H1 (cell line): Measurements from ENCODE around the gene PCDHGA11. TPM values are rescaled to one million over a fixed set of nuclear protein-coding genes. Genes with fewer than 3 reads are reported as not detected.
A peak's percentile ranks its signal among the peaks of the same experiment; 100 is the strongest.
"Not testable (repeated sequence)": the region's sequence is repeated elsewhere in the genome, so short reads cannot be mapped to it uniquely, and the experiment has no call there.

Source experiments
- CTCF ChIA-PET: fragments of 300-600 bp; sonication (Branson Sonifier 250); formaldehyde crosslinking; loops from one replicate; lab custom pipeline; 2021; ENCODE audit not compliant: partially characterized antibody; lab: Charles Lee
- POLR2A ChIA-PET: fragments of 300-600 bp; sonication (Branson Sonifier 250); formaldehyde crosslinking; loops from one replicate; lab custom pipeline; 2021; ENCODE audit warnings: inconsistent platforms; ENCODE audit not compliant: partially characterized antibody; lab: Charles Lee
- DNase-seq, 2 experiments: peaks; one replicate each; pipeline versions ENCODE4 v3.0.0 to v3.0.0-alpha.2; 2010 to 2022; ENCODE audit warnings: low spot score in 2 of 2, low read depth in 1 of 2, mixed read lengths in 1 of 2
- FAIRE-seq: peaks from 2 replicates; lab custom pipeline; 2011; peaks lifted over from hg19 to GRCh38; lab: Jason Lieb, UNC
- H2AFZ ChIP-seq: 2 replicates; pipeline ENCODE4 v1.8.1; 2012; ENCODE audit warnings: low read length, inconsistent platforms
- H2AK5ac ChIP-seq: 2 replicates; pipeline ENCODE4 v1.6.1; 2013; ENCODE audit warnings: low read depth, low read length
- H2BK120ac ChIP-seq: replicated peaks from 2 replicates; pipeline ENCODE3; 2013; ENCODE audit warnings: low read depth, low read length, inconsistent platforms
- H2BK12ac ChIP-seq: 2 replicates; pipeline ENCODE4 v1.6.1; 2013; ENCODE audit warnings: low read depth, low read length
- H2BK15ac ChIP-seq: 2 replicates; pipeline ENCODE4 v1.6.1; 2013; ENCODE audit warnings: low read length
- H2BK20ac ChIP-seq: 2 replicates; pipeline ENCODE4 v1.6.1; 2013; ENCODE audit warnings: low read length
- H2BK5ac ChIP-seq: 2 replicates; pipeline ENCODE4 v1.6.1; 2013; ENCODE audit warnings: low read depth, low read length
- H3K14ac ChIP-seq: 2 replicates; pipeline ENCODE4 v1.6.1; 2013; ENCODE audit warnings: inconsistent platforms; ENCODE audit not compliant: insufficient read length
- H3K18ac ChIP-seq: 2 replicates; pipeline ENCODE4 v1.6.1; 2013; ENCODE audit warnings: low read length; ENCODE audit errors: extremely low read depth
- H3K23ac ChIP-seq: 2 replicates; pipeline ENCODE4 v1.6.1; 2013; ENCODE audit warnings: inconsistent platforms; ENCODE audit not compliant: insufficient read length
- H3K23me2 ChIP-seq: 2 replicates; pipeline ENCODE4 v1.6.1; 2013; ENCODE audit warnings: low read depth, low read length
- H3K27ac ChIP-seq: 2 replicates; pipeline ENCODE4 v1.6.1; 2011; ENCODE audit warnings: low read depth, low read length, inconsistent platforms
- H3K27me3 ChIP-seq, 4 experiments: replicated peaks in 1 of 4; 1 replicate in 1 of 4; 2 replicates in 3 of 4; pipeline versions ENCODE4 v1.6.1 to v1.8.1; 2011 to 2013; ENCODE audit warnings: low read length in 3 of 4, mild to moderate bottlenecking in 3 of 4, inconsistent platforms in 2 of 4, mixed read lengths in 2 of 4, moderate library complexity in 1 of 4; ENCODE audit not compliant: control insufficient read depth in 3 of 4, insufficient read depth in 3 of 4; ENCODE audit errors: extremely low read depth in 1 of 4
- H3K36me3 ChIP-seq, 4 experiments: 2 replicates each; pipeline versions ENCODE4 v1.6.1 to v1.8.1; 2011 to 2013; ENCODE audit warnings: mild to moderate bottlenecking in 4 of 4, low read length in 3 of 4, moderate library complexity in 2 of 4, control low read depth in 1 of 4, inconsistent platforms in 1 of 4; ENCODE audit not compliant: insufficient read depth in 4 of 4, control insufficient read depth in 2 of 4
- H3K4ac ChIP-seq: replicated peaks from 2 replicates; pipeline ENCODE3; 2013; ENCODE audit warnings: low read length, low read depth, mixed read lengths, inconsistent platforms; ENCODE audit not compliant: insufficient read length
- H3K4me1 ChIP-seq, 4 experiments: replicated peaks in 1 of 4; 1 replicate in 1 of 4; 2 replicates in 3 of 4; pipeline versions ENCODE4 v1.6.1 to v1.8.1; 2011 to 2013; ENCODE audit warnings: low read length in 3 of 4, inconsistent platforms in 2 of 4, mixed read lengths in 1 of 4; ENCODE audit not compliant: insufficient read depth in 4 of 4, control insufficient read depth in 3 of 4
- H3K4me2 ChIP-seq, 2 experiments: 2 replicates each; pipeline versions ENCODE4 v1.6.1 to v1.8.1; 2011 to 2013; ENCODE audit warnings: low read depth in 2 of 2, low read length in 2 of 2, control low read depth in 1 of 2, inconsistent platforms in 1 of 2, mild to moderate bottlenecking in 1 of 2; ENCODE audit not compliant: insufficient read depth in 1 of 2
- H3K4me3 ChIP-seq, 4 experiments: fragments of 200-600, 300-600 bp in 1 of 4; sonication (generic), shearing (Covaris generic), sonication (Bioruptor Twin) in 1 of 4; 2 replicates each; pipeline versions ENCODE4 v1.5.1 to v1.8.1; 2011 to 2016; ENCODE audit warnings: low read length in 4 of 4, low read depth in 3 of 4, control low read depth in 2 of 4, inconsistent platforms in 2 of 4, mild to moderate bottlenecking in 2 of 4, mixed read lengths in 1 of 4, moderate library complexity in 1 of 4; ENCODE audit not compliant: insufficient read depth in 2 of 4; ENCODE audit errors: extremely low read depth in 1 of 4
- H3K56ac ChIP-seq: replicated peaks from 2 replicates; pipeline ENCODE3; 2013; ENCODE audit warnings: low read depth, mild to moderate bottlenecking, mixed read lengths, low read length, inconsistent platforms; ENCODE audit not compliant: insufficient read length
- H3K79me1 ChIP-seq: 2 replicates; pipeline ENCODE4 v1.6.1; 2013; ENCODE audit warnings: low read depth, low read length, control low read depth
- H3K79me2 ChIP-seq, 2 experiments: 2 replicates each; pipeline versions ENCODE4 v1.6.1 to v1.8.1; 2012 to 2013; ENCODE audit warnings: low read length in 2 of 2, mild to moderate bottlenecking in 2 of 2, inconsistent platforms in 1 of 2; ENCODE audit not compliant: insufficient read depth in 2 of 2, control insufficient read depth in 1 of 2
- H3K9ac ChIP-seq, 4 experiments: replicated peaks in 1 of 4; 1 replicate in 1 of 4; 2 replicates in 3 of 4; pipeline versions ENCODE4 v1.6.1 to v1.8.1; 2011 to 2013; ENCODE audit warnings: low read depth in 3 of 4, low read length in 3 of 4, control low read depth in 2 of 4, mild to moderate bottlenecking in 2 of 4, moderate library complexity in 2 of 4, inconsistent platforms in 1 of 4; ENCODE audit errors: extremely low read depth in 1 of 4
- H3K9me3 ChIP-seq, 2 experiments: 2 replicates each; pipeline versions ENCODE4 v1.6.1 to v1.8.1; 2012 to 2013; ENCODE audit warnings: mild to moderate bottlenecking in 2 of 2, moderate library complexity in 2 of 2, control low read depth in 1 of 2, inconsistent platforms in 1 of 2, low read depth in 1 of 2, low read length in 1 of 2, mixed read lengths in 1 of 2; ENCODE audit not compliant: insufficient read depth in 2 of 2
- H4K20me1 ChIP-seq, 2 experiments: replicated peaks in 1 of 2; 2 replicates each; pipeline versions ENCODE3 to v1.8.1; 2011 to 2013; ENCODE audit warnings: inconsistent platforms in 2 of 2, low read length in 2 of 2, mild to moderate bottlenecking in 1 of 2; ENCODE audit not compliant: insufficient read depth in 2 of 2, control insufficient read depth in 1 of 2
- H4K5ac ChIP-seq: 2 replicates; pipeline ENCODE4 v1.6.1; 2013; ENCODE audit warnings: low read length, low read depth, mixed read lengths, inconsistent platforms; ENCODE audit not compliant: insufficient read length
- H4K8ac ChIP-seq: 2 replicates; pipeline ENCODE4 v1.8.0; 2013; ENCODE audit warnings: mild to moderate bottlenecking, moderate library complexity, low read length, inconsistent platforms; ENCODE audit not compliant: insufficient read depth; ENCODE audit errors: extremely low read depth
- H4K91ac ChIP-seq: replicated peaks from 2 replicates; pipeline ENCODE3; 2013; ENCODE audit warnings: low read length, mixed read lengths, inconsistent platforms; ENCODE audit not compliant: insufficient read length
- KDM4A ChIP-seq: IDR thresholded peaks from one replicate; pipeline ENCODE4 v1.7.1; 2012; ENCODE audit warnings: low read depth, mild to moderate bottlenecking, moderate library complexity, low read length, inconsistent platforms; ENCODE audit not compliant: severe bottlenecking
- NRF1 ChIP-seq: IDR thresholded peaks from 2 replicates; pipeline ENCODE4 v1.6.1; 2011; ENCODE audit warnings: mild to moderate bottlenecking, low read depth, low read length, improper control_type of control experiment
- PHF8 ChIP-seq: fragments of 200-600 bp; sonication (generic); conservative IDR thresholded peaks from 2 replicates; pipeline ENCODE4 v1.7.1; 2012; ENCODE audit warnings: low read depth, mild to moderate bottlenecking, inconsistent platforms, low read length, moderate library complexity
- RAD21 ChIP-seq, 2 experiments: IDR thresholded peaks in 1 of 2; conservative IDR thresholded peaks in 1 of 2; 2 replicates each; pipeline ENCODE4 v1.6.1; 2011; ENCODE audit warnings: low read depth in 2 of 2, low read length in 2 of 2, improper control_type of control experiment in 1 of 2, inconsistent platforms in 1 of 2, mild to moderate bottlenecking in 1 of 2, moderate library complexity in 1 of 2
- WGBS, 2 experiments: shearing (Covaris generic) in 1 of 2; methylation state at CpG; one replicate each; pipeline versions ENCODE4 v1.1.6 to v1.1.7; 2013 to 2015; ENCODE audit warnings: low lambda C conversion rate in 2 of 2, mixed read lengths in 2 of 2, inconsistent platforms in 1 of 2, low coverage in 1 of 2, missing lambda C conversion rate in 1 of 2; ENCODE audit not compliant: insufficient replicate concordance in 2 of 2, insufficient coverage in 1 of 2, insufficient read length in 1 of 2; ENCODE audit errors: extremely low coverage in 1 of 2, missing lambda C conversion rate in 1 of 2; 5-methylcytosine and 5-hydroxymethylcytosine counted together
- polyA plus RNA-seq, 7 experiments: library from polyadenylated mRNA; depleted of rRNA in 3 of 7; stranded (reverse) in 5 of 7; unstranded in 2 of 7; fragments of >200 nt in 5 of 7; fragments of 200-250 nt in 2 of 7; gene quantifications; 1 replicate in 5 of 7; 2 replicates in 1 of 7; 4 replicates in 1 of 7; pipeline versions ENCODE4 v1.2.1 to v1.2.3, GENCODE V29; 2011 to 2013; ENCODE audit warnings: missing spikeins in 2 of 7, mixed read lengths in 2 of 7
- total RNA-seq: library from RNA; stranded (reverse); fragmentation: NEBNext Ultra II Directional; extraction: Animal tissue kit (Norgen Biotek cat#: 25700); gene quantifications from 2 replicates; pipeline ENCODE4 v1.2.1, GENCODE V29; 2021
- TF ChIP-seq, protein P1 (sequence below), 3 experiments: IDR thresholded peaks; 1 replicate in 2 of 3; 2 replicates in 1 of 3; pipeline versions ENCODE4 v1.5.1 to v1.6.1; 2011; ENCODE audit warnings: low read length in 3 of 3, mild to moderate bottlenecking in 3 of 3, inconsistent platforms in 2 of 3, low read depth in 1 of 3, moderate library complexity in 1 of 3; ENCODE audit not compliant: insufficient read depth in 1 of 3; ENCODE audit errors: control extremely low read depth in 1 of 3

The PCDHGA11 gene
- total and polyA plus RNA-seq, 2 of the 8 experiments (the other 6 are each of a cell fraction or from before 2014, with no cell fraction given) = 2.2 to 8.2 TPM

DNA sequence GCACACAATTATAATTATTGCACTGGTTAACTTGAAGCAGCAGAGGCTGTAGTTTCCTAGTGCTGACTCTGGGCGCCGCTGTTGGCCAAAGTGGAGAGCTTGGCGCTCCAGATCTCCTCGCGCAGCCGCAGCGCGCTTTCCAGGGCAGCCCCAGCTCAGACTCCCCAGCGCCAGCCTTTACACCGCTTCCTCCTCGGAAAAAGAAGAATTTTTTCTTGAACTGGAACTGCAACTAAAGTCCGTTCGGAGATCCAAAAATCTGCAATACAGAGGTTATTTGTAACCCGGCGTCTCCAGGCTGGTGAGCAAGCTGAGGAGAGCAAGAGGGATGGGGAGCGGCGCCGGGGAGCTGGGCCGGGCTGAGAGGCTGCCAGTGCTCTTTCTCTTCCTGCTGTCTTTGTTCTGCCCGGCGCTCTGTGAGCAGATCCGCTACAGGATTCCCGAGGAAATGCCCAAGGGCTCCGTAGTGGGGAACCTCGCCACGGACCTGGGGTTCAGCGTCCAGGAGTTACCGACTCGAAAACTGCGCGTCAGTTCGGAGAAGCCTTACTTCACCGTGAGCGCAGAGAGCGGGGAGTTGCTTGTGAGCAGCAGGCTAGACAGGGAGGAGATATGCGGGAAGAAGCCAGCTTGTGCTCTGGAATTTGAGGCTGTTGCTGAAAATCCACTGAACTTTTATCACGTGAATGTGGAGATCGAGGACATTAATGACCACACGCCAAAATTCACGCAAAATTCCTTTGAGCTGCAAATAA lies 33.1 kb upstream of the PCDHGA11 start, which contains the start of gene PCDHGB4:
PCDHGB4 (plus strand) TSS at position 142 of the 755 bp plus-strand sequence; CDS start at position 329, 187 bp downstream.
- not testable (repeated sequence) for H4K5ac ChIP-seq, H3K79me1 ChIP-seq, H3K4me1 ChIP-seq, H3K27me3 ChIP-seq, H2BK20ac ChIP-seq, H4K20me1 ChIP-seq, H4K91ac ChIP-seq, H2AFZ ChIP-seq, H3K27ac ChIP-seq, H4K8ac ChIP-seq, H2AK5ac ChIP-seq, H2BK120ac ChIP-seq, H3K4ac ChIP-seq
- Histone ChIP-seq H3K9me3 (peaks cover 45 to 49% of the 10 kb centered on the region in 2 experiments), H3K4me3 (peak within 1 kb of the TSS; percentile 42 to 69 (median 44); a peak in 7 of 8 replicates), H3K4me2 (peak within 1 kb of the TSS; percentile 55 to 57), H3K36me3 (peaks cover 3 to 23% (median 9%) of the 10 kb centered on the region in 4 experiments; a peak in 5 of 8 replicates), H3K9ac (peak within 1 kb of the TSS in 2 of 4 experiments; percentile 25 to 70; a peak in 1 of 7 replicates)
- peak; percentile 93 for FAIRE-seq
- POLR2A ChIA-PET = interaction anchor here (0.6 to 1.3 kb wide), 4 partner anchors 9 to 299 kb away, joined by 3 to 4 read pairs (median 4); partner anchors contain the start of genes PCDHGB3 and PCDHGB5
- DNase-seq = peak in 1 of 2 experiments; percentile 82
- TF ChIP-seq NRF1 = peak; percentile 55
- TF ChIP-seq PHF8 = 0 out of 2 replicates have a peak, but pooled peaks have one; percentile 29
- TF ChIP-seq, protein P1, sequence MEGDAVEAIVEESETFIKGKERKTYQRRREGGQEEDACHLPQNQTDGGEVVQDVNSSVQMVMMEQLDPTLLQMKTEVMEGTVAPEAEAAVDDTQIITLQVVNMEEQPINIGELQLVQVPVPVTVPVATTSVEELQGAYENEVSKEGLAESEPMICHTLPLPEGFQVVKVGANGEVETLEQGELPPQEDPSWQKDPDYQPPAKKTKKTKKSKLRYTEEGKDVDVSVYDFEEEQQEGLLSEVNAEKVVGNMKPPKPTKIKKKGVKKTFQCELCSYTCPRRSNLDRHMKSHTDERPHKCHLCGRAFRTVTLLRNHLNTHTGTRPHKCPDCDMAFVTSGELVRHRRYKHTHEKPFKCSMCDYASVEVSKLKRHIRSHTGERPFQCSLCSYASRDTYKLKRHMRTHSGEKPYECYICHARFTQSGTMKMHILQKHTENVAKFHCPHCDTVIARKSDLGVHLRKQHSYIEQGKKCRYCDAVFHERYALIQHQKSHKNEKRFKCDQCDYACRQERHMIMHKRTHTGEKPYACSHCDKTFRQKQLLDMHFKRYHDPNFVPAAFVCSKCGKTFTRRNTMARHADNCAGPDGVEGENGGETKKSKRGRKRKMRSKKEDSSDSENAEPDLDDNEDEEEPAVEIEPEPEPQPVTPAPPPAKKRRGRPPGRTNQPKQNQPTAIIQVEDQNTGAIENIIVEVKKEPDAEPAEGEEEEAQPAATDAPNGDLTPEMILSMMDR (IDR thresholded peaks at IDR 0.05; ENCODE audit: control extremely low read depth in 1 of 3, insufficient read depth in 1 of 3, low read depth in 1 of 3, low read length in 3 of 3) = peak; percentile 56 to 66 (median 65)
- TF ChIP-seq KDM4A = peak; percentile 51
- peak; percentile 59 to 67 for TF ChIP-seq RAD21 (IDR thresholded peaks at IDR 0.05 in 1 of 2, conservative IDR thresholded peaks at IDR 0.05 in 1 of 2; ENCODE audit: low read depth in 2 of 2, low read length in 2 of 2)
- TF ChIP-seq, all 59 proteins: peak for 5; not testable (repeated sequence) for 54
- WGBS, 2 experiments = 18% methylated on average over 19 of the region's 40 CpGs; no CpG with 5 or more reads in 1 of the 2 experiments
- not testable (repeated sequence) for H3K23ac ChIP-seq, H2BK15ac ChIP-seq, H3K18ac ChIP-seq, H3K79me2 ChIP-seq, H3K23me2 ChIP-seq, H2BK5ac ChIP-seq, H2BK12ac ChIP-seq, H3K14ac ChIP-seq, H3K56ac ChIP-seq
- CTCF ChIA-PET = interaction anchor here (0.6 to 8.7 kb wide), 32 partner anchors 9 to 437 kb away, joined by 3 to 68 read pairs (median 5); partner anchors contain the start of genes PCDHB10, PCDHB14, PCDHB15 and PCDHGA1
